PC-3 (cell line): Measurements from ENCODE around the gene HDAC5. TPM values are rescaled to one million over a fixed set of nuclear protein-coding genes. Genes with fewer than 3 reads are reported as not detected.
A peak's percentile ranks its signal among the peaks of the same experiment; 100 is the strongest.

Experiments used
- ATAC-seq: fragments of 200-7000 bp; cut with Tn5 transposase; 2 replicates; pipeline ENCODE4 v1.9.1; 2020; ENCODE audit warnings: mild to moderate bottlenecking, moderate library complexity
- BruUV-seq: library from RNA; stranded (reverse); fragments of 400-500 nt; replicated peaks from 2 replicates; lab custom pipeline; 2021; lab: Mats Ljungman, UMichigan
- CTCF ChIA-PET: fragments of 300-600 bp; sonication (Branson Sonifier 250); formaldehyde crosslinking; loops from one replicate; lab custom pipeline; 2022; ENCODE audit warnings: antibody characterized with exemption; lab: Charles Lee
- POLR2A ChIA-PET: fragments of 300-600 bp; sonication (Branson Sonifier 250); formaldehyde crosslinking; loops from one replicate; lab custom pipeline; 2022; ENCODE audit warnings: antibody characterized with exemption; ENCODE audit not compliant: unreplicated experiment; lab: Charles Lee
- DNase-seq: peaks from one replicate; pipeline ENCODE4 v3.0.0-alpha.2; 2015
- H2AFZ ChIP-seq: fragments of 300-600 bp; sonication (generic); 2 replicates; pipeline ENCODE4 v1.6.0; 2016; ENCODE audit warnings: antibody characterized with exemption, low read length
- H3F3A ChIP-seq: fragments of 300-600 bp; sonication (generic); one replicate; pipeline ENCODE4 v1.6.0; 2017; ENCODE audit warnings: antibody characterized with exemption, low read length, control low read depth, mild to moderate bottlenecking; ENCODE audit not compliant: unreplicated experiment
- H3K27ac ChIP-seq: fragments of 300-600 bp; sonication (generic); 2 replicates; pipeline ENCODE4 v1.5.1; 2016; ENCODE audit warnings: mild to moderate bottlenecking, low read length
- H3K27me3 ChIP-seq: fragments of 300-600 bp; sonication (generic); 2 replicates; pipeline ENCODE4 v1.6.1; 2016; ENCODE audit warnings: low read length, mixed read lengths
- H3K36me3 ChIP-seq: fragments of 300-600 bp; sonication (generic); 2 replicates; pipeline ENCODE4 v1.6.1; 2016; ENCODE audit warnings: low read depth, mixed run types, low read length, mixed read lengths
- H3K4me1 ChIP-seq: fragments of 300-600 bp; sonication (generic); 2 replicates; pipeline ENCODE4 v1.5.1; 2016; ENCODE audit warnings: low read length; ENCODE audit not compliant: insufficient read depth
- H3K4me2 ChIP-seq: fragments of 300-600 bp; sonication (generic); 2 replicates; pipeline ENCODE4 v1.6.0; 2016; ENCODE audit warnings: low read length
- H3K4me3 ChIP-seq: fragments of 300-600 bp; sonication (generic); 2 replicates; pipeline ENCODE4 v1.5.1; 2016; ENCODE audit warnings: mild to moderate bottlenecking, low read length, mixed read lengths
- H3K79me2 ChIP-seq: fragments of 300-600 bp; sonication (generic); 2 replicates; pipeline ENCODE4 v1.6.1; 2017; ENCODE audit warnings: low read length, mixed read lengths
- H3K9ac ChIP-seq: fragments of 300-600 bp; sonication (generic); 2 replicates; pipeline ENCODE4 v1.6.0; 2016; ENCODE audit warnings: mild to moderate bottlenecking, low read length
- H3K9me2 ChIP-seq: fragments of 300-600 bp; sonication (generic); replicated peaks from 2 replicates; pipeline ENCODE4 v1.6.1; 2016; ENCODE audit warnings: mixed run types, low read length, mixed read lengths
- H3K9me3 ChIP-seq: fragments of 300-600 bp; sonication (generic); 2 replicates; pipeline ENCODE4 v1.6.1; 2016; ENCODE audit warnings: low read length, mixed read lengths
- H4K20me1 ChIP-seq: fragments of 300-600 bp; sonication (generic); 2 replicates; pipeline ENCODE4 v1.6.1; 2016; ENCODE audit warnings: low read length, mixed read lengths
- CTCF ChIP-seq: fragments of 300-600 bp; sonication (generic); conservative IDR thresholded peaks from 2 replicates; pipeline ENCODE4 v1.5.1; 2017; ENCODE audit warnings: antibody characterized with exemption, low read depth, mild to moderate bottlenecking, low read length
- EZH2 ChIP-seq: fragments of 300-600 bp; sonication (generic); IDR thresholded peaks from one replicate; pipeline ENCODE4 v1.6.1; 2017; ENCODE audit warnings: antibody characterized with exemption, mild to moderate bottlenecking, low read length; ENCODE audit not compliant: unreplicated experiment
- EZH2phosphoT487 ChIP-seq: fragments of 300-600 bp; sonication (generic); IDR thresholded peaks from 2 replicates; pipeline ENCODE4 v1.6.1; 2018; ENCODE audit warnings: mild to moderate bottlenecking, antibody characterized with exemption, low read length, borderline replicate concordance
- intact Hi-C: fragments of 100-400 bp; cut with micrococcal nuclease; formaldehyde crosslinking; loops from 2 replicates; pipeline ENCODE4 v1.9.0; 2023
- total RNA-seq: library from RNA; depleted of rRNA; stranded (reverse); fragments of >200 nt; gene quantifications from 2 replicates; pipeline ENCODE4 v1.2.3, GENCODE V29; 2014

The HDAC5 gene
- total RNA-seq, 1 experiment from 2014 or later: 39.1 TPM

GRCh38 chr17:44122816-44123355 is 555 bp downstream of the HDAC5 start:
- intact Hi-C loops: no loop called here

GRCh38 chr17:44121997-44122815 is 1.2 kb downstream of the HDAC5 start:
- ATAC-seq: no peak
- Histone ChIP-seq H3K79me2 (no peaks in the 10 kb centered on the region), H3K27me3 (no peaks in the 10 kb centered on the region), H3K9me3 (no peaks in the 10 kb centered on the region), H2AFZ (no peak overlapping the region), H3K4me2 (peak overlapping the region; percentile 99), H3K27ac (no peak overlapping the region), H3K4me3 (peak overlapping the region; percentile 72), H3K4me1 (peaks cover 13% of the 10 kb centered on the region), H3K9me2 (no peaks in the 10 kb centered on the region), H3F3A (no peaks in the 10 kb centered on the region), H4K20me1 (no peaks in the 10 kb centered on the region), H3K9ac (peak overlapping the region; percentile 77; the same call in 1 of the 2 replicates), H3K36me3 (no peaks in the 10 kb centered on the region)
- ChIA-PET CTCF (interaction anchor here (1.4 to 2.2 kb wide), 2 partner anchors 16 to 46 kb away, joined by 3 to 17 read pairs; no protein-coding TSS in a partner anchor), POLR2A (interaction anchor here (0.6 to 0.7 kb wide), 3 partner anchors 39 to 116 kb away, joined by 3 to 17 read pairs (median 6); no protein-coding TSS in a partner anchor)
- DNase-seq: no peak
- no peak for TF ChIP-seq CTCF
- TF ChIP-seq EZH2: no peak
- TF ChIP-seq EZH2phosphoT487: no peak
- BruUV-seq: TSS peak; percentile 48
- intact Hi-C loops: no loop called here

More at GRCh38 chr17:44122816-44123355, 555 bp downstream of the HDAC5 start:
- no TSS peak for BruUV-seq
- CTCF ChIA-PET: interaction anchor here (0.6 to 2.2 kb wide), 8 partner anchors 7 to 46 kb away, joined by 3 to 18 read pairs (median 7); no protein-coding TSS in a partner anchor
- H3K27ac ChIP-seq: no peak overlapping the region
- H3K9ac ChIP-seq: peak overlapping the region; percentile 77
- DNase-seq (no peak), ATAC-seq (no peak)
- no peaks in the 10 kb centered on the region for H3F3A ChIP-seq
- no peaks in the 10 kb centered on the region for H4K20me1 ChIP-seq
- H3K4me3 ChIP-seq: peak overlapping the region; percentile 72
- H3K4me1 ChIP-seq: peaks cover 13% of the 10 kb centered on the region
- H3K9me2 ChIP-seq: no peaks in the 10 kb centered on the region
- H3K9me3 ChIP-seq: no peaks in the 10 kb centered on the region
- H2AFZ ChIP-seq: peak overlapping the region; percentile 83
- no peaks in the 10 kb centered on the region for H3K27me3 ChIP-seq
- H3K79me2 ChIP-seq: no peaks in the 10 kb centered on the region
- TF ChIP-seq EZH2phosphoT487: no peak
- no peak for TF ChIP-seq CTCF
- TF ChIP-seq EZH2: no peak
- POLR2A ChIA-PET: interaction anchor here (0.5 to 0.9 kb wide), 5 partner anchors 45 to 578 kb away, joined by 3 to 11 read pairs (median 3); no protein-coding TSS in a partner anchor
- peak overlapping the region; percentile 99 for H3K4me2 ChIP-seq
- no peaks in the 10 kb centered on the region for H3K36me3 ChIP-seq
